SU-DHL-6 (cell line): ENCODE measurements around the gene KAZN.

Source experiments
- CTCF ChIP-seq: fragments of 200-600 bp; sonication (generic); IDR thresholded peaks from one replicate; pipeline ENCODE4 v1.5.1; 2017; ENCODE audit warnings: antibody characterized with exemption, mild to moderate bottlenecking, low read length, moderate library complexity; ENCODE audit not compliant: insufficient read depth, poor library complexity, severe bottlenecking
- EZH2phosphoT487 ChIP-seq: fragments of 200-600 bp; sonication (generic), shearing (Covaris generic); conservative IDR thresholded peaks from 2 replicates; pipeline ENCODE4 v1.6.1; 2018; ENCODE audit warnings: mild to moderate bottlenecking, antibody characterized with exemption, low read length, moderate library complexity, mixed read lengths

GRCh38 chr1:15153842-15154479 is 555.5 kb downstream of the KAZN start:
- TF ChIP-seq CTCF (no peak), EZH2phosphoT487 (no peak)
